Right hindlimb (tissue), 1 donor: ENCODE data around the gene PTCD2.

Experiments used
- DNase-seq: peaks from one replicate; pipeline ENCODE4 v3.0.0-alpha.2; 2018

Gene PTCD2, protein sequence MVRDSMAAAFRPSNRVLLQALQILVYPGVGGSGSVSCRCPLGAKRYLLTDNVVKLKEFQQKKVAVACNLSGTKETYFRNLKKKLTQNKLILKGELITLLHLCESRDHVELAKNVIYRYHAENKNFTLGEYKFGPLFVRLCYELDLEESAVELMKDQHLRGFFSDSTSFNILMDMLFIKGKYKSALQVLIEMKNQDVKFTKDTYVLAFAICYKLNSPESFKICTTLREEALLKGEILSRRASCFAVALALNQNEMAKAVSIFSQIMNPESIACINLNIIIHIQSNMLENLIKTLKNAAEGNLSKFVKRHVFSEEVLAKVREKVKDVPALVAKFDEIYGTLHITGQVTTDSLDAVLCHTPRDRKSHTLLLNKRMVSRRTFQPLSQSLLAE

DNA sequence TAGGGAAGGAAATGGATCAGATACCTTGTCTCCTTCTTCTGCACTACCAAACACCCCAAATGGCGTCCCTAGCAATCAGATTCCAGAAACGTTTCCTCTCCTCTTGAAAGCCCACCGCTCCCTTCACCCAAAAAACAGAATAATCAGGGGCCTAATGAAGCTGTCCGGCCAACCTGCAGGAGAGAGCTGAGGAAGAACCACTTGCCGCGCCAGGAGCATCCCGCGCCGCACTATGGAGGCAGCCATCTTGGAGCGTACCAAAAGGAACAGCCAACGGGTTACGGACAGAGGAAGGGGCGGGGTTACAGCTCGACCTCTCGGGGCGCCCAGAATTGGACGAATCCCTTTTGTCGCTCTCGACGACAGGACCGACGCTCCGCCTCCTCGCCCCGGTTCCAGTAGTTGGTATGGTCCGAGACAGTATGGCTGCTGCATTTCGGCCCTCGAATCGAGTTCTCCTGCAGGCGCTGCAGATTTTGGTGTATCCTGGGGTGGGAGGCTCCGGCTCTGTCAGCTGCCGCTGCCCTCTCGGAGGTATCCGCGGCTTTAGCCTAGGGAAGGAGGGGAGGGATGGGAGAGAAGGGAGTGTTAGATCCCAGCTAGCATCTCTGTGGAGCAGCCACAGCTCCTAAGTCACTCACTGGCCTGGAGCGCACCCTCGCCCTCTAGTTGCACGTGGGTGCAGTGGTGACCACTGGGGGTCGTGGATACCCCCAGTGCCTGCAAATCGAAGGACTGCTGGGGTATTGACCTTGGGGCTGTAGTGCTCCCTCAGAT lies at the start of gene PTCD2, which contains the start of gene MRPS27:
TSS of gene PTCD2 (plus strand) at position 398 of the 777 bp plus-strand sequence. CDS start at position 408, 10 bp downstream.
TSS of gene MRPS27 (minus strand) at position 265 of the 777 bp plus-strand sequence. CDS start at position 246, 19 bp downstream.
- DNase-seq: peak; percentile 98

DNA sequence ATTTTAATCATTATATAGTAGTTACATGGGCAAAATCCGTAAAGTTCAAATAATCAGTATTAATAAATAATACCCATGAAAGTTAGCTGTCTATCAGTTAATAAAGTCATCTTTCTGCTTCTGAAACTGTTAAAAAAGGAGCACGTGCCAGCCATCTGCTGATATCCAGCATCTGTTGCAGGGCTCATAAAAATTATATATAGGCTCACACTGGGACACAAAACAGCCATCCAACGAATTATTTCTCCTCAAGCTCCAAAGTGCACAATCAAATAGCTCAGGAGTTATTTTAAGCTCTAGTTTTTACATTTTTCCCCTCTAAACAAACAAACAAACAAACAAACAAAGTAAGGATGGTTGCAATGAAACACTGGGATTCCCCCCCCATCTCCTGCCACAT lies 48.5 kb upstream of the PTCD2 start:
- DNase-seq: no peak

- no peak for DNase-seq
These were observed 47.8 kb upstream of the PTCD2 start for GRCh38 chr5:72272398-72272797.

- DNase-seq: no peak
These were observed 46.6 kb upstream of the PTCD2 start for GRCh38 chr5:72273547-72273946.

- no peak for DNase-seq
These were observed 43.9 kb upstream of the PTCD2 start for GRCh38 chr5:72276219-72276752.

DNA sequence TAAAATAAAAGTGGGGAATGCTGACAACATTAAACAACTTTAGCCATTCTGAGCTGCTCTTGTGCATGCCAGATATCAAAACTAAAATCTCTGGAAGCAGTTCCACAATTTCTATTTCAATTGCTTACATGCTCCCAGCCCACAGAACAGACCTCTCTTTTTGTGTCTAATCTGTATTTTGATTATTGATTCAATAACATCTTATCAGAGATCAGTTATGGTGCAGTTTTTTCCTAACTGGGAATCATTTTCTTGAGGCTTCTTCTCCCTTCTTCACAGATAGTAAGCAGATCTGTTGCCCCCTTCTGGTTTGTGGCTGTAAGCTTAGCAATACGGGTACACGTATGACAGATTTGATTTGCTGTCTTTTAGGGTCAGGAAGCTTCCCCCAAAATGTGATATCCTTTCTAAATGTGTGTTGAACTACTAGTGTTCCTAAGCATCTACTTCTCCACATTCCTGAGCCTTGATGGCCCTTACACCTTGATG lies 39.5 kb upstream of the PTCD2 start:
- no peak for DNase-seq

DNA sequence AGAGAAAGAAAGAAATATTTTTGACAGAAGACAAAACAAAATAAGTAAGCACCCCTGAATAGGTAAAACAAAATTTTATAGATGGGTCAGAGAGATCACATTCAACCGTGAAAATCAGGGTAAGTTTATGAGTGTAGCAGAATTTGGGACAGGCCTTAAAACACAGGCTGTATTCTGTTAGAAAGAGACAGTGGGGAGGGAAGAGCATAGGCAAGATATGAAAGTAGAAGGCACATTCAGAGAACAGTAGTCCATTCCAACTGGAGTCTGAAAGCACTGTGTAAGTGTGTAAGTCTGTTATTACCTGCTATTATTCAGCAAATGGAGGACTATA lies 38.8 kb upstream of the PTCD2 start:
- no peak for DNase-seq

DNA sequence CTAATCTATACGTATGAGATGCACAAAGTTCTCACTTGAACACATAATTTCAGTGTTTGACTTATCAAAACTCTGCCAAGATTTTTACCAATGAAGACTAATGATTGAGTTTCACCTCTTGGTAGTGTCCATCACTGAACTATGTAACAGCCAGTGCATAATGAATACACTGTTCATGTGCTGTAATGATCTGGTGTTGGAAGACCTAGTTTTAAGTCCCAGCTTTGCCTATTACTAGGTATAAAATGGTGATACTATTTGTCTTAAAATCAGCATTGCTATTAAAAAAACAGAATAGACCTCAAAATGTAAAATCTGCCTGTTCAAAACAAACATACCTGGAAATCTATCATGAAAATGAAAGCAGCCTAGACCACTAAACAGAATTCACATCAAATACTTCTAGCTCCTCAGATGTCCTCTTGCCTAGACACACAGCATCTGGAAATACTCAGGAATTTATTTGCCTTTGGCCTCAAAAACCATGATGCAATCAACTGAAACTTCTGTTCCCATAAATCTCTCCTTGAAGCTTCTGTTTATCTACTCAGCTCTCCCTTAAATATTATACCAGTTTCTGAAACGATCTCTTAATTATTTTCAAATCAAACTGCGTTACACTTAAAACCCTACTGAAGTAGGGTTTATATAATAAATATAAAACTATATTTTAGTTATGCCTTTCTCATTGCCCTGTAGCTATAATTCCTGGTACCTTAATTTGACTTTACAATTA lies 38.2 kb upstream of the PTCD2 start:
- no peak for DNase-seq

- DNase-seq: no peak
These were observed 37.3 kb upstream of the PTCD2 start for GRCh38 chr5:72282878-72283277.

DNA sequence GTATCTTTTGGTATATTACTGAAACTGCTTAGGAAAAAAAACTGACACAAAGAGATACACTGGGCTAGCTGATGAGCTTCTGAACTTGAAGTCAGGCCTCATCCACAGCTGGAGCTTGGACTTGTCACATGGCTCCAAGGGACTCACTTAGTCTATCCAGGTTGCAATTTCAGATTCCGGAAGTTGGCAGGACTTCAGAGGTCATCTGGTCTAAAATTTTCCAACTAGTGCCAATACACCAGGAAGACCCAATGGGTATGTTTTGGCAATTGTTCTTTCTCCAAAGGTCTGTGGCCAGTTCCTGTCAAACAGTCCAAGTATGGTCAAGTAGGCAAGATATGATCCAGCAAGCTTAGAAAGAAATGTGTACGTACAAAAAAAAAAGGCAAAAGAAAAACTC lies 36.8 kb upstream of the PTCD2 start:
- DNase-seq: no peak

DNA sequence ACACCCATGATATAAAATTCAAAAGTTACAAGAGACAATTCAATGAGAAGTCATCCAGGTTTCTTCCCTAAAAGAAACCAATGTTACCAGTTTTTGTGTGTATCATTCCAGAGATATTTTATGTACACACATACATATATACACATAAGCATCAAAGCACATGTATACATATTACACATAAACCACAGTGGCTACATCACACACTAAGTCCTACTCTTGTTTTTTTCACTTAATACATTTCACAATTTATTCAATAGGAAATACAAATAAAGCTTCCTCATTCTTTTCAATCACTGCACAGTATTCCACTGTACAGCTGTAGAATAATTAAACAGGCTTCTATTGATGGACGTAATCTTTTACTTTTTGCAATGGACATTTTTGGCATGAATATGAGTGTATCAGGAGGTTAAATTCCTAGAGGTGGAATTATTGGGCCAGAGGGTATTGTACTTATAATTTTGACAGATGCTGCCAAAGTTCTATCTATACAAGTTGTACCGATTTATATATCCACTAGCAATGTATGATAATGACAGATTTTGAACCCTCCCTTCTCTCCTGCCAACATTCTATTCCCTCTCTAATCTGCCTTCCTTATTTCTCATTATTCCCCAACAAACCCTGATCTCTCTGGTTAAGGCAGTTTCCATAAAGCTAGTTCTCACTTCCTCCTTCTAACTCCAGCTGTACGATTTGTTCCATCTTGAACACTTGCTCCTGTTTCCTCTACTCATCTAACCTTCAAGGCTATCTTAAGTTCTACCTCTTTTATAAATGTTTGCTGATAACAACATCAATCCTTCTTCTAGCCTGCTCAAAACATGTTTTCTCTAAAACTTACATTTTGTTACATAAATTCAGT lies 35.4 kb upstream of the PTCD2 start:
- no peak for DNase-seq

GRCh38 chr5:72285424-72285821 lies 34.8 kb upstream of the PTCD2 start:
- DNase-seq: no peak

- DNase-seq: no peak
These were observed 33.4 kb upstream of the PTCD2 start for GRCh38 chr5:72286798-72287197.

- peak; percentile 42 for DNase-seq
These were observed 31.2 kb upstream of the PTCD2 start for GRCh38 chr5:72288924-72289323.

DNA sequence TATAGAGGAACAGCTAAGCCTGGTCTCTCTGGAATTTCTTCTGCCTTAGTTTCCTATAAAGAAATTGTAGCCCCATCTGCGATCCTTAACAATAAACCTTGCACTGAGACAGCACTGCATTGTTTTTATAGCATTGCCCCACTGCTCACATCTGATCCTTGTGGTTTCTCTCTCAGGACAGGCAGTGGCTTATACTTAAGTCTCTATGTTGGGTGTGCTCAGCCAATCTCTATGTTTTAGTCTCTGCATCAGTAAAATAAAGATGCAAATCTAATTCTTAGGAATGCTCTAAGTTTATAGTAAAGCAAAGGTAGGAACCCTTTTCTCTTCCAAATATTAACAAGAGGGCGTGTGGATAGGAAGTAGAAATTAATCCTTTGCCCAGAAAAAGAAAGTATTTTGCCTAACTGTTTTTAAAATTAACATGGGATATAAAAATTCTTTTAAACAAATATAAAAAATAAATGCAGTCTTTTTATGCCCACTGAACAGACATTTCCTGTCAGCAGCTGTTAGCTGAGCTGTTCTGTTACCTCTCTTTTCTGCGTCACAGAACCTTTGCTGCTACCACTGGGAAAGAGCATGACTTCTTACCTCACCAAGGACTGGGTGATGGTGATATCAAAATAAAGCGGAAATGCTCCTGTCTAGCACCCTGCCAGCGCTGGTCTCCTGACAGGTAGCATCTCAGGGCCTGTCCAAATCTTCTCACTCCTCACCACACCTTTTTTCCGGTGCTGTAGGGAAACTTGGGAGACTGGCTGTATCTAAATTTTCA lies 29.6 kb upstream of the PTCD2 start:
- DNase-seq: no peak

DNA sequence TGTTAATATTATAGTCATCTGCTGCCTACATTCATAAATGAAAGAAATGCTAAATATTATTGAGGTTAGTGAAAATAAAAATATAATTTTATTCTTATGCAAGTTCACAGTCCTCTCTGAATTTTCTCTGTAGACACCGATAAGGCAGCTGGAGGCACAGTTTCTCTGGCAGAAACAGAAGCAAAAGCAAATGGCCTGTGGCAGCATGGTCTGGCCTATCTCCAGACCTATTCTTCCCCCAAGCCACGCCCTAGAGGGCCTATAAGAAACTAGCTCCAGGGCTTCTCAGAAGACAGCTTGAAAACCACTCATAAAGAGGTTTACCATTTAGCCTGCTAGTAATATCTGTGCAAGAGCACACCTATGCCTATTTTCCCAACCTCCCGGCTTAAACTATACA lies 28.6 kb upstream of the PTCD2 start:
- no peak for DNase-seq

- DNase-seq: no peak
These were observed 27.8 kb upstream of the PTCD2 start for GRCh38 chr5:72292411-72292810.

GRCh38 chr5:72293495-72294055 lies 26.6 kb upstream of the PTCD2 start:
- no peak for DNase-seq

DNA sequence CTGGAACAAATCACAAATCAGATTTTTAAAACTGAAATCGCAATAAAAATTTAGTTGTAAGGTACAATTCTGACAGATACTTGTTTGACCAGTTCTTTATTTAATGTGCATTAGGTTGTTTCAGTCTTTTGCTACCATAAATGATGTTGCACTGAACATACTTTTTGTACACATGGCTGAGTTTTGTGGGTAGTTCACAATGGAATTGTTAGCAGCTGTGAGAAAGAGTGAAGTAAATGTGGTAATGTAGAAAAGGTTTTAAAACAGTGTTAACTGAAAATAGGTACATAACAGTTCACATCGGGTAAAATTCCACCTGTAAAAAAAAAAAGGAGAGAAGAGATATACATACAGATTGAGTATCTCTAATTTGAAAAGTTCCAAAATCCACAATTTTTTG lies 25.7 kb upstream of the PTCD2 start:
- DNase-seq: no peak

DNA sequence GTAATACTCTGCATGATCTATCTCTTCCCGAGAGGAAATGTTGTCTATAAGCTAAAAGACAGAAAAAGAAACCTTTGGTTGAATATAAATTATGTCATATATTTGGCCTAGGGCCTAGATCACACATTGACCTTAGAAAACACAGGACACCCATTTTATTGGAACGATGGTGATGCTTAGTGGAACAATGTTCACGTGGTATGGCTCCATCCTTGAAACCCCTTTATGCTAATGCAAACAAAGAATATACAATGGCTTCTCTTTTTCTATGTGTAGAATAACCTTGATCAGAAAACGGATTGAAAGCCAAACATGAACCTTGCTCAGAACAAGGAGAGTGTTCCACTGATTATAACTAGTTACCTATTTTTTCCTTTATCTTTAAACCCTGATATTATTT lies 24.6 kb upstream of the PTCD2 start:
- no peak for DNase-seq

- DNase-seq: no peak
These were observed 23.9 kb upstream of the PTCD2 start for GRCh38 chr5:72296256-72296655.
